HG03565 (cell line): ENCODE results near the gene MTG2.

ENCODE experiments used
- ATAC-seq: cut with Tn5 transposase; IDR thresholded peaks from one replicate; pipeline ENCODE4 v1.9.1; 2021; ENCODE audit warnings: mild to moderate bottlenecking, moderate library complexity; ENCODE audit not compliant: unreplicated experiment

The MTG2 gene

GRCh38 chr20:62246431-62246830, 63.6 kb downstream of the MTG2 start:
- ATAC-seq = no peak

GRCh38 chr20:62246872-62247652, 64.2 kb downstream of the MTG2 start:
- ATAC-seq = no peak

GRCh38 chr20:62248890-62249560, 66.2 kb downstream of the MTG2 start:
- no peak for ATAC-seq

DNA sequence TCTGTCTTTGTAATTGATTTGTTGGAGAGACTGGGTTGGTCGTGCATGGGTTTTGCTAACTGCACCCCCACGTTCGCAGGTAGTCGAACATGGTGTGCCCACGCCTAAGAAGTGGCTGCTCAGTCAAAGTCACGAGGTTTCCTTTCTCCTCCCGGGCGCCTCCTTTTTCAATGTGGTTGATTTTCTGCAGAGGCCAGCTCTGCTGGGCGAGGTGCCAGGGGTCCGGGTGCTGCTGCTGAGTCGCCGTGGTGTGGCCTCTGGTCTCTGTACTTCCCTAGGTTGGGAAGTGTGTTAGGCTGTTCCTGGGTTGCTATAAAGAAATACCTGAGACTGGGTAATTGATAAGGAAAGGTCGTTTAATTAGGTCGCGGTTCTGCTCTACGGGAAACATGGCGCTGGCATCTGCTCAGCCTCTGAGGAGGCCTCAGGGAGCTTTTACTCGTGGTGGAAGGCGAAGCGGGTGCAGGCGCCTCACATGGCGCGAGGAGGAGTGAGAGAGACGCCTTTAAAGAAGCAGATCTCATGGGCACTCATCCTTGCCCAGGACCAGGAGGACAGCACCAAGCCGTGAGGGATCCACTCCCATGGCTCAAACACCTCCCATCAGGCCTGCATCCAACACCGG, 69.6 kb downstream of the MTG2 start:
- ATAC-seq = no peak
